Stimulated activated CD8-positive, alpha-beta memory T cell treated with anti-CD3 and anti-CD28 coated beads, Interleukin-15, amount 100 ng/mL, for 24 hours (primary cell): Measurements from ENCODE around the gene RELCH.

Source experiments
- DNase-seq: peaks from one replicate; pipeline ENCODE4 v3.0.0-alpha.2; 2020; ENCODE audit warnings: low read depth

RELCH gene

DNA sequence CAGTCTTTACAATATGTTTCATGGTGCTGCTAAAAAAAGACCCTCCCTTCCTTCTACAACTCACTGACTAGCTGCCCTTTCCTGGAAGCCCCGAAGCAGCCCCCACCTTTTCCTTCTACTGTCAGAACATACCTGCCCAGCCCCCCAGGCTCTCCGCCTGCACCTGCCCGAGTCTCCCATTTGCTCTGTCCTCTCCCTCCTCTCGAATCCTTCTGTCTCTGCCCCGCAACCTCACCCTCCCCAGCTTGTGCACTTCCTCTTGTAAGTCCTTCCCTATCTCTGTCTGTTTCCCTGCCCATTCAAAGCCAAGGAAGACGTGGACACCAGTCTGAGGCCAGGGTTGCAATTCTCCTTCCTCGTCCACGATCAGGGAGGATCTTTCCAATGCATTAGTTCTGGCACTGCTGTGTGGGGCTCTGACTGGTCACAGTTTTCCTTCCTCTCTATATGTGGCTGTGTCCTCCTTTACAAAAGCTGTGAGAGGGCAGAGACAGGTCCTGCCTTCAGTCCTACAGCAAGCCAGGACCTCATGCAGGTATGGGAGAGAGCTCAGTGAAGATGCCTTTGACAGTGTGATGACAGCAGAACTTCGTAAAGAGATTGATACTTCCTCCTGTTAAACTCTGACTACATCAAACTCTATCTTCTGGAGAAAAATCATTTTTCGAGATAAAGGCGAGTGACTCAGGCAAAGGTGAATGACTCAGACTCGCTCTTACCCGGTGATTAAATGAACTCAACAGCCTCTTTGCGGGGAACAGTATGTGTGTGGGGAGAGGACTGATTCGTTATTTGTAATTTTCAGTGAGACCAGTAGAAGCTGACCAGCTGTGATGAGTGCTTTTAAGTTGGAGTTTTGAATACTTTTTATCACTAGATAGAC lies 152.3 kb downstream of the RELCH start:
- DNase-seq, result no peak

DNA sequence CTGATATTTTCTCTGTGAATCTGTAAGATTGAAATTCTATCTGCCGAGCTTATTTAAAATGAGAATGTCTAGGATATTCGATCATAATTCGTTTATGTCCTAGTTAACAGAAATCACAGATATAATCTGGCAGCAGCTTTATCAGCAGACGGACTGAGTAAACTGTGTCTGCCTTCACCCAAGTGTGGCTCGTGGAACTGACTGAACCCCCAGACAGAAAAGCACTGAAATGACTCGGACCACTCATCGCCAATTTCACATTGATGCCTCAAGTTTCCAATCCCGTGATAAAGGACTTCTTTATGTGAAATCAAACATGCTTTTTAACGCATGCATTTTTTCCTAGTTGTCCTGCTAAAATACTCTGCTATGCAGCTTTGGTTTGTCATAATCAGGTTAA lies 153.9 kb downstream of the RELCH start:
- DNase-seq, result no peak

DNA sequence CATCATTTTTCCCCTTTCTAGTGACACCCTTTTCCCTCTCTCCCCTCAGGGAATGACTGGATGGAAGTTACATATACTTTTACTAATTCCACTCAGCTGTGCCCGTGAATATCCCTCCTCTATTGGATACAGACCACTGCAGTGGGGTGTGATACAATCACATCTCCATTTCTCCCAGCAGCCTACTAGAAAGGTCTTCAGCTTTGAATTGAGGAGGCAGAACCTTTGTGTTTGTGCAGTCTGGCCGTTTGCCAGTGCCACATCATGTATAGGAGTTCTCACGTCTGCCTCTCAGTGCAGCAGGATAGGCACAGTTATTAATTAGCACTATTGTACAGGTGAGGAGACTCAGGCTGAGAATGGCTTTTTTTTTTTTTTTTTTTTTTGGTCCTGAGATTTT lies 154.4 kb downstream of the RELCH start:
- no peak for DNase-seq

DNA sequence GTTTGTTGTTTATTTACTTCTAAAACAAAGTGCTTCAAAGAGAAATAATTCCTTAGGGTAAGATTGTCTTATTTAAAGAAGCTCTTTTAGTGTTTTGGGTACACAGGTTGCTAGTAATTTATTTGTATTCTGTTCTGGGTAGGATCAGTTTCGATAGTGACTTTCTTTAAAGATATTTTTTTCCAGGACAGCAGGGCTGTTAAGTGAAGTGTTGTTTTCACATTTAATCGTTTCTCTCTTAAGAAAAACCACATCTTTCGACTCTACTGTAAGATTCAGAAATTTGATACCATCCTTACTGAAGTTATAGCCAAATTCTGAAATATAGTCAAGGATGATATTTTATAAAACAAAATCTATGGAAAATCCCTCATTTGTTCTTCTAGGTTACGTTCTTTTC lies 155.8 kb downstream of the RELCH start:
- DNase-seq, result no peak

DNA sequence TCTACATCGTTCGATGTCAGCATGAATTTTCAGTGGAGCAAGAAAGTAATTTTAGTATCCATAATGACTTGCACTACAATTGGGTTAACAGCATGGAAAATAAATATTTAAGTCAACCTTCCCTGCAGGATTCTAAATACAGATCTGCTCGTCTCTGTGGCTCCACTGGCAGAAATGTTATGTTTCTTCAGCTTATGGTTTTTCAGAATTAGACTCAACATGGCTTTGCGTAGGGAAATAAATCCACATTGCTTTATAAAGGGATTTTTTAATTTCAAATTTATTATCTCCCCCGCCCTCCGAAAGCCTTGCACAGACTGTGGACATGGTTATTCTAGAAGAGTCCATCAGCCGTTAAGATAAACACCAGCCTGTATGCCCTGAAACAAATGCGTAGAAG lies 156.3 kb downstream of the RELCH start:
- DNase-seq, result no peak

DNA sequence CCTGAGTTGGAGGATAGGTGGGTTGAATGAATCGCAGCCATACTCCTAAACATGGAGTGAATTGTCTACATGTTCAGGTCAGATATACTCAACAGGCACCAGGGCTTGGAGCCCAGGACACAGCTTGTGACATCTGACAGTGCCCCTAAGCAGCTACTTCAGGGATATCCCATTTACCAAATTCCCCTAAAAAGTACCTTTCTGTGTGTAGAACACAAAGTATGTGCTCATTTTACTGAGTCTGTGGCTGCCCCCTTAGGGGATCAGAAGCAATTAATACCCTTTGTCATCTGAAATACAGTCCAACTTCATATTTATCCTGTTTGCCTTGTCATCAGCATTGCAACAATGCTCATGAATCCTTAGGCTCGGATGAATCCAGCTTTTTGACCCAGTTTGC lies 158.9 kb downstream of the RELCH start:
- no peak for DNase-seq

DNA sequence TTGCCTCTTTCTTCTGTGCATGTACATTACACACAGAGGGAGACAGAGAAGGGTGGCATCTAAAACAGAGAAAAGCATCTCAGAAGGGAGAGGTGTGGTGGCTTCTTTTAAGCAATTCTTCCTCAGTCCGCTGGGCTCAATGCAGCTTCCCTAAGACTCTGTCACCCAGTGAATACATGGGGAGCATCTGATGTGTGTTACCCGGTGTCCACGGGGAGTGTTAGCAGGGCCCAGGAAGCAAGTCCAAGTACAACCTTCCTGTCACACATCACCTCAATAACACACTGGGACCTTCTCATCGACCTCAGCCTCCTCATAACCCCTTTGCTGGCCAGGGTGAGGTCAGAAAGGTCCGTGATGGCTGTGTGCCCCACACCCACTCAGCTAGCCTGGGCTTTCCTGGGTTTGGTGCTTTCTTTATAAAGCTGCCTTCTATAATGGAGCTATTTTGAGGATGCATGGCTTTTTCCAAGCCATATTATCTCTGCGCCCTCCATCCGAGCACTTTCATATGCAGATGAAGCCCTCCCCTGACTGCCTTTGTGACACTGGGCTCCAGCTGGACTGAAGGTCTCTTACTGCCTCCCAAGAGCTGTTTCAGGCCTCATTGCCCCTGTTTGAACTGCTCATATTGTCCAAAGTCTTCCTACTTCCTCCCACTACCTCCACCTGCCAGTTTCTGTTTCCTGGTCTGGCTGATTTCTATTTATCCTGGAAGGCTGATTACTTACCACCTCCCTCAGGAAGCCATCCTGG lies 159.5 kb downstream of the RELCH start:
- no peak for DNase-seq

DNA sequence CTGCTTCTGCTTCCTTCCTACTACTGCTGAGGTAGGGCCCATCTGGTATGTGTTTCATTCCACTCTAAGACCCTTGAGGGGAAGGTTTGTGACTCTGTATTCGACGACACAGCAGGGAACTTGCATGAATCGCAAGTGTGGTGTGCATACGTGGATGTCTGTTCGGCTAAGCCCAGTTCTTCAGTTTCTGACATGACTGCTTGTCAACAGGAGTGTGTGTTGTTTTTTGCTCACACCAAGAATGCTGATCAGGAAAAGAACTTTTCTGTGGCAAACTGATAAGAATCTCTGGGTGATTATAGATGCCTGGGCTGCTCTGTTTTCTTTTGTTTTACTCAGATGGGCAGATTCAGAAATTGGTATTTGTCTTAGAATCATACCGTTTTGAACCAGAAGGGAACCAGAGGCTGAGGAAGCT lies 160.0 kb downstream of the RELCH start:
- DNase-seq, result no peak

DNA sequence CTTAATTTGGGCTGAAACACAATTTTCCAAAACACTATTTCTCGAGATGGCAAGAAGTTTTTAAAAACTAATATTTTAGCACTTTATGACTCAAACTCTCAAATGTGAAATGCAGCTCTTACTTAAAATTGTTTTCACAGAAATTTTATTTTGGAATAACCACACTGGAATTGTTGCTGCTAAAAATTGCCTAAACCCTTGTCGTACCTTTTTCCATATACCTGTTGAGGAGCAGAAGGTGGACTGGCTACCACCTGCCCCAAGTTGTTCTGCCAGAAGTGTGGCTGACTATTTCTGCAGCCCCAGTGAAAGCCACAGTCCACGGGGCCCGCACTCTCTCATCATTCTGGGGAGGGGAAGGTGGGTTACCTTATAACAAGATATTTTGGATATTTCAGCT lies 161.4 kb downstream of the RELCH start:
- no peak for DNase-seq

DNA sequence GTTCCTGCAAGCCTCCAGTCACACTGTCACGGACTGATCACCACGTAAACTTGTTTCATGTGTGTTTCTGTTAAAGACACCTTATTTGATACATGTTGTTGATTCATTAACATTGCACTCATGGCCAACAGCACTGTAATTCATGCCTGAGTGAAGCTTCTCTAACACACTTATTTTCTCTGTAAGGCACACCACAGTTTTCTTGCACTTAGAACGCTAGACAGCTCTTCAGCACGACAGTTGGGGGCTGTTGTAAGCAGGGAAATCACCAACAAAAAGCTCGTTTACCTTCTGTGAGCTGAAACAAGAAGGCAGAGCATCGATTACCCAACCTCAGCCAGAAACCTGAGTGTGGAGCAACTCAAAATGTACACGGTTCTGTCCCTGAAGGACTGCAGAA lies 166.1 kb downstream of the RELCH start:
- DNase-seq, result no peak

DNA sequence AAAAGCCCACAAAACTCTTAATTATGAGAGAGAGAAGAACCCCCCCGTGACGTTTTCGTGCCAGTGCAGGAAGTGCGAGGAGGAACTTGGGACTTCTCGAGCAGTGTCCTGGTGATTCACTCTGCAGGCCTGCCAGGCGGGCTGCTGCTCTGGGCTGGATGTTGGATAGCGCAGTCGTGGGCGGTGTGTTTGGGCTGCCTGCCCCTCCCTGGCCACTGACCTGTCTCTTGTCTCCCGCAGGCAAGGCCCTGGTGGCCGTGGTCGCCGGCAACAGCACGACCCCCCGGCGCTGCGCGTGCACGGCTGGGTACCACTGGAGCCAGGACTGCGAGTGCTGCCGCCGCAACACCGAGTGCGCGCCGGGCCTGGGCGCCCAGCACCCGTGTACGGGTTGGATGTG lies 167.1 kb downstream of the RELCH start:
- no peak for DNase-seq

DNA sequence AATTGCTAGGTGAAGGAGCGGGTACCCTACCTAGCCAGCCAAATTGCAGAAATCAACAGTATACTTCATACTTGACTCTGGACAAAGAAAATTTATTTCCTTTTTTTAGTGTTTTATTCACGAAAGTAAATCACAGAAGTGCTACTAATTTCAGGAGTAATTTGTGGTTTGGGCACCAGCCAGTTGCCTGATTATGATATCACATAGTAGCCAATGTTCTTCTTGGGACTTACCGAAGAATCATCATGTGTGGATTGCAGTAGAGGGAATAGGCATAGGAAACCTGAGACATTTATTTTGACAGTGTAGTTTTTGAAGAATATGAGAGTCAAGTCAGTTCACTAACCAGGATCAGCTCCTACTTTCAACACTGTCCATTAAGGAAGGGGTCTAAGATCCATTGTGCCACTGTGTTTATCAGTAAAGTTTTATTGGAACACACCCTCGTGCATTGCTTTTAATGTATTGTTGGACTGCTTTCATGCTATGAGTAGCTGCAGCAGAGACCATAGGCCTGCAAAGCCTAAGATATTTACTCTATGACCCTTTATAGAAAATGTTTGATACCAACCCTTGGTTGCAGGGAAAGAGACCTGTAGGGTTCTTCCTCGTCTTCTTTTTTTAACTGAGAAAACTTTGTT lies 170.1 kb downstream of the RELCH start:
- DNase-seq, result no peak
